Activated naive CD8-positive, alpha-beta T cell (primary cell): ENCODE measurements around the gene SLC44A5.

Experiments
- H3K27ac Mint-ChIP-seq: one replicate; pipeline ENCODE4 v1.8.0; 2021; ENCODE audit warnings: mixed read lengths
- H3K27me3 Mint-ChIP-seq: one replicate; pipeline ENCODE4 v1.8.0; 2021; ENCODE audit warnings: mixed read lengths
- H3K36me3 Mint-ChIP-seq: one replicate; pipeline ENCODE4 v1.8.0; 2021; ENCODE audit warnings: mixed read lengths
- H3K4me1 Mint-ChIP-seq: one replicate; pipeline ENCODE4 v1.8.0; 2021; ENCODE audit warnings: low read depth, mixed read lengths
- H3K4me3 Mint-ChIP-seq: one replicate; pipeline ENCODE4 v1.8.0; 2021; ENCODE audit warnings: mild to moderate bottlenecking, mixed read lengths
- H3K9me3 Mint-ChIP-seq: one replicate; pipeline ENCODE4 v1.8.0; 2021; ENCODE audit warnings: low read depth, mixed read lengths

SLC44A5 gene

DNA sequence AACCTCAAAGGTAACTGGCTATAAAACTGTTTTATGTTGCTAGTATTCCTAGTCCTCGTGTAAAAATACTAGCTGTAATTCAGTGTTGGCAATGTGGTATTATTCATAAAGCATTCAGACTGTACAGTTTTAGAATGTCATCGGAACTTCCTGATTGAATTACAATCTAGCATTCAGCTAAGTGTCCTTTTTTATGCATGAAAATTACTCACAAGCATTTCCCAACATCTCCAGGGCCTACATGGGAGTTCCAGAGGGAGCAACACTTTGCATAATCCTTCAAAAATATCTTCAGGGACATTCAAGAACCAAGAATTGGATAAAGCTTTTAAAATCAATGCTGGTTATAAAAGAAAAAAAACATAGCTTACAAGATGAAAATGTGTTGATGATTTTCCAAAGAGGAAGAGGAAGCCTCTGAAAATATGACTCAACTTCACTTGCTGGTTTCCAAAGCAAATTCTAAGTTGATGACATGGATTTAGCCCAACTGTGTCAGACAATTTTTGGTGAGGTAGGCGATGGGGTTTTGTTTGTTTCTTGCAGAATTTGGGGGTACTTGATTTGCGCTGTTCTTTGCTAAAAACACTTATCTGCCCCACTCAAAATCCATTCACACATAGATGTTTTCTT, 137.8 kb downstream of the SLC44A5 start:
- no peaks in the 10 kb centered on the region for H3K36me3 Mint-ChIP-seq
- no peak overlapping the region for H3K4me3 Mint-ChIP-seq
- no peaks in the 10 kb centered on the region for H3K9me3 Mint-ChIP-seq
- H3K4me1 Mint-ChIP-seq: no peaks in the 10 kb centered on the region
- H3K27me3 Mint-ChIP-seq: no peaks in the 10 kb centered on the region
- no peak overlapping the region for H3K27ac Mint-ChIP-seq

DNA sequence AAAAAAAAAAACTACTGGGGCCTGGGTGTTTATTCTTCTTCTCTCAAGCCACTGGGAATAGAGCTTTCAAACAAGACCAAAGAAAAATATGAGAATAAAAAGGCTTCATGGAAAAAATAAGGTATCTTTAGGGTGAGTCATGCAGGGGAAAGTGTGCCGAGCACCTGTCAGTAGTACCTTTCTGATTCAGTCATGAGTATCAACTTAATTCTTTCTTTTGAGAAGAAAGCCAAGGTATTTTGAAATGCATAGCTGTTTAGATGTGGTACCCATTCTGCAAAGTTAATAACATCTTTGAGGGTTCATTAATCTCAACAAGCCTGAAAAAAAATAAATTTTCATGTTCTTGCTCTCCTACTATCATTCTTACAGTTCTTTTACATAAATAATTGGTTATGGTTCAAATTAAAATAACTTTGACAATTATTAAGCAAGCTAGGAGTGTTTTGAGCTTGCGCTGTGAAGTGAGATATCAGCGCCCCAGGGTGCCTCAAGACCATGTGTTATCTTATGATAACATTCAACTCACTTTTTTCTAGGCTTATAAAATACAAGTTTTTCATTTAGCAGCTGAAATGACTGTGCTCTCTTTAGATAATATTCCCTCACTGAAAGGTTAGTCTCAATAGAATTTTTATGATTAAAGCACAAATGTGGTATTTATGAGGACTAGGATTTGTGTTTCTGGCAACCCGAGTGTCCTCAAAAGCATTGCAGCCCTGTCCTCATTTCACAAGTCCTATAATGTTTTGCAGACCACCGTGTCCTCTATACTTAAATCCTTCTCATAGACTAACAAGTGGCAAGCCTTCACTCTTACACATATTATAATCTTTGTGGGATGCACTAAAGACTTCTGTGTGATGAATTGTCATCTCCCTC, 138.6 kb downstream of the SLC44A5 start:
- no peaks in the 10 kb centered on the region for H3K4me1 Mint-ChIP-seq
- no peaks in the 10 kb centered on the region for H3K36me3 Mint-ChIP-seq
- H3K4me3 Mint-ChIP-seq: no peak overlapping the region
- no peaks in the 10 kb centered on the region for H3K9me3 Mint-ChIP-seq
- H3K27me3 Mint-ChIP-seq: no peaks in the 10 kb centered on the region
- no peak overlapping the region for H3K27ac Mint-ChIP-seq

DNA sequence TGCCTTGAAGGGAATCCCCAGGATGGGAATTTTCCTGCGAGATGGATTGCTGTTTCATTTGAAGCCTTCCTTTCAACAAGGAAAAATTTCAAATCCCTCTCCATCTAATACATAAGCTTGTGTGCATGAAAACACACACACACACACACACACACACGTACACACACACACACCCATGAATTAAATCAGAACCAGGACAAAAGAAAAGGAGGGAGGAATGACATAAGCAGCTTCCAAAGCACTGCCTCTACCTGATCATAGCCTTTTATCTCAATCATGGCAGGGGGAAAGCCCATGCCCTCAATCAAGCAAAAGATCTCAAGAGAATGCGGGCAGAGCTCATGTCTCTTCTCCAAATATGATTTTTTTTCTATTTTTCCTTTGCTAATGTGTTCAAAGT, 139.7 kb downstream of the SLC44A5 start:
- H3K27ac Mint-ChIP-seq: no peak overlapping the region
- no peak overlapping the region for H3K4me3 Mint-ChIP-seq
- no peaks in the 10 kb centered on the region for H3K9me3 Mint-ChIP-seq
- no peaks in the 10 kb centered on the region for H3K4me1 Mint-ChIP-seq
- H3K36me3 Mint-ChIP-seq: no peaks in the 10 kb centered on the region
- no peaks in the 10 kb centered on the region for H3K27me3 Mint-ChIP-seq

DNA sequence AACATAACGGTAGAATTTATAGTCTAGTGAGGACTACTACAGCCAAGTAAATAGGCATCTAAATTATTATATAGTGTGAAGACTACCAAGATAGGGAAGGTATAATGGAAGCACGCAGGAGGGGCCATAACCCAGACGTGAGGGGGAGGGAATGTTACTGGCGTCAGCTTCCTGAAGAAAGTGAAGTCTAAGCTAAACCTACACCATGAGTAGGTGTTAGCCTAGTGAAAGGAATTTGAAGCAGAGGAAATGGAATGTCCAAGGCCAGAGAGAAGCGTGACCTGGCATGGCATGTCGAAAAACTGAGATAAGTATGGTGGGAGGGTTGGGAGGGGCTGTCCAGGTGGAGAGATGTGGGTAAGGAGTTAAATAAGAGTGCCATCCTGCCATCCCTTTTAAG, 140.5 kb downstream of the SLC44A5 start:
- no peak overlapping the region for H3K4me3 Mint-ChIP-seq
- no peak overlapping the region for H3K27ac Mint-ChIP-seq
- H3K4me1 Mint-ChIP-seq: no peaks in the 10 kb centered on the region
- no peaks in the 10 kb centered on the region for H3K9me3 Mint-ChIP-seq
- H3K36me3 Mint-ChIP-seq: no peaks in the 10 kb centered on the region
- H3K27me3 Mint-ChIP-seq: no peaks in the 10 kb centered on the region

DNA sequence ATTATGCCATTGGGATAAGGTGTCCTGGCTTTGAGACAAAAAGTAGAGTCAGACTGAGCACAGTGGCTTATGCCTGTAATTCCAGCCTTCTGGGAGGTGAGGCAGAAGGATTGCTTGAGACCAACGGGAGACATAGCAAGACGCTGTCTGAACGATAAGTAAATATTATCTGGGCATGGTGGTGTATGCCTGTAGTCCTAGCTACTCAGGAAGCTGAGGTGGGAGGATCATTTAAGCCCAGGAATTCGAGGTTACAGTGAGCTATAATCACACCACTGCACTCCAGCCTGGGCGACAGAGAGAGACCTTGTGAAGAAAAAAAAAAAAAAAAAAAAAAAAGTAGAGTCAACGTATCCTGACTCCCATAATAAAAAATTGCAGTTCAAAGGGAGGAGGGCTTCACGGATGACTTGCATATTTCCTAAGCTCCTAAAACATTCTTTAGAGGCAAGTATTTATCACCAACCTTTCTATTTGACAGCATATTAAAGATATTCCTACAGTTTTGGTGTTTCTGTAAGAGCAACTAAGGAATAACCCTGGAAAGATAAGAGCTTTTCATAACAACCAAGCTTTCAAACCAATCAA, 141.2 kb downstream of the SLC44A5 start:
- Mint-ChIP-seq H3K9me3 (no peaks in the 10 kb centered on the region), H3K4me3 (no peak overlapping the region), H3K4me1 (no peaks in the 10 kb centered on the region), H3K27me3 (no peaks in the 10 kb centered on the region), H3K36me3 (no peaks in the 10 kb centered on the region), H3K27ac (no peak overlapping the region)

DNA sequence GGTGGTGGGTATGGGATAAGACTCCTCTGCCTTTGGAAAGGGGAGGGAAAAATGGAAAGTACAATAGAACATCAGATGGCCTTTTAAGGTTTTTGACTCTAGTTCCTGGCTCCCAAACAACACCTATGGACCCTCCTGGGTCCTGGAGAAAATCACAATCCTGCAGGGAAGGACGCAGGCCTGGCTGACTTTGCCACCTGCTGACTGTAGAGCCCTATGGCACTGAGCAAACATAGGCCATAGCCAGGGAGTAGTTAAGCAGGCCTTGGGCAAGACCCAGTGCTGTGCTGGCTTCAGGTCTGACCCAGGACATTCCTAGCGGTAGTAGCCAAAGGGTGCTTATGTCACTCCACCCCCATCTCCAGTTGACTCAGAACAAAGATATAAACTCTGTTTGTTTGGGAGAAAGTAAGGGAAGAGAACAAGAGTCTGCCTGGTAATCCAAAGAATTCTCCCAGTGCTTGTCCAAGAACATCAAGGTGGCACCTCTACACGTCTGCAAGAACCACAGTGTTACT, 149.0 kb downstream of the SLC44A5 start:
- no peaks in the 10 kb centered on the region for H3K27me3 Mint-ChIP-seq
- no peak overlapping the region for H3K4me3 Mint-ChIP-seq
- no peaks in the 10 kb centered on the region for H3K4me1 Mint-ChIP-seq
- no peaks in the 10 kb centered on the region for H3K9me3 Mint-ChIP-seq
- H3K36me3 Mint-ChIP-seq: no peaks in the 10 kb centered on the region
- H3K27ac Mint-ChIP-seq: no peak overlapping the region

DNA sequence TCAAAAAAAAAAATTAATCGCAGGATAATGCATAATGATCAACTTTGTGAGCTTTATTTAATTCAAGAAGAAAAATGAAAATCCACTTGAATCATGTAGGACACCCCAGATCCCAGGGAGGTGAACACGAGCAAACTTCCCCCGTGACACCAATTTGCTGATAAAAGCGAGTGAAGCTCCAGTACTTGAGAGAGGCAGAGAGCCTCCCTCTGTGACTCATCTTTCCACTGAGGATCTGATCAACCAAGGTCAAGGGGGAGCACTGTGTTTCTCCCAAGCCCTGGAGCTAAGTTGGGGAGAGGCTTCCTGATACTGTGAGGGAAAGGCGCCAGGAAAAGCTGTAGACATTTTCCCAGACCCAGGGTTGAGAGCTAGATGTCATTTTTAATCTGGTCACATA, 160.9 kb downstream of the SLC44A5 start:
- peaks cover 2% of the 10 kb centered on the region for H3K27me3 Mint-ChIP-seq
- H3K4me1 Mint-ChIP-seq: no peaks in the 10 kb centered on the region
- H3K27ac Mint-ChIP-seq: no peak overlapping the region
- no peaks in the 10 kb centered on the region for H3K36me3 Mint-ChIP-seq
- no peak overlapping the region for H3K4me3 Mint-ChIP-seq
- peaks cover 12% of the 10 kb centered on the region for H3K9me3 Mint-ChIP-seq

DNA sequence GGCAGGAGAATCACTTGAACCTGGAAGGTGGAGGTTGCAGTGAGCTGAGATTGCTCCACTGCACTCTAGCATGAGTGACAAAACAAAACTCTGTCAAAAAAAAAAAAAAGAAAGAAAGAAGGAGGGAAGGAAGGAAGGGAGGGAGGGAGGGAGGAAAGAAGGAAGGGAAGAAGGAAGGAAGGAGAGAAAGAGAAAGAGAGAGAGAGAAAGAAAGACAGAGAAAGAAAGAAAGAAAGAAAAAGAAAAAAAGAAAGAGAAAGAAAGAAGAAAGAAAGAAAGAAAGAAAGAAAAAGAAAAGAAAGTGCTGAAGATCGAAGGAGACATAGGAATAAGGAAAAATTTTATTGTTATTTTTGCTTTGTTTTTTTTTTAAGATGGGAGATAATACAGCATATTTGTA, 166.7 kb downstream of the SLC44A5 start:
- Mint-ChIP-seq H3K9me3 (no peaks in the 10 kb centered on the region), H3K27me3 (peaks cover 2% of the 10 kb centered on the region), H3K27ac (no peak overlapping the region), H3K4me3 (no peak overlapping the region), H3K4me1 (no peaks in the 10 kb centered on the region), H3K36me3 (no peaks in the 10 kb centered on the region)

DNA sequence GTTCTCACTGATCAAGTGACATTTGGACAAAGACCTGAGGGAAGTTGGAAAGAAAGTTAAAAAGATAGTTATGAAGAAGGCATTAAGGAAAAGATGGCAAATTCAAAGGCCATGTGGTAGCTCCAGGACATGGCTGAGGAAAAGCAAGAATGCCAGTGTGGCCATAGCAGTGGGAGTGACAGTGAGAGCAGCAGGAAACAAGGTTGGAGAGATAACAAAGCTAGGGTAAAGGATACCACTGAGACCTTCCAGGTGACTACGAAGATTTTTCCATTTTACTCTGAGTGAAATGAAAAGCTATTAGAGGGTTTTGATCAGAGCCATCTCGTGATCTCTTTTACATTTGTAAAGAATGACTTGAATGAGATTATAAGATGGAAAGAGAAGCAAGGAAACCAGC, 170.6 kb downstream of the SLC44A5 start:
- no peaks in the 10 kb centered on the region for H3K36me3 Mint-ChIP-seq
- no peaks in the 10 kb centered on the region for H3K9me3 Mint-ChIP-seq
- H3K27me3 Mint-ChIP-seq: peaks cover 1% of the 10 kb centered on the region
- H3K4me1 Mint-ChIP-seq: no peaks in the 10 kb centered on the region
- no peak overlapping the region for H3K27ac Mint-ChIP-seq
- H3K4me3 Mint-ChIP-seq: no peak overlapping the region

DNA sequence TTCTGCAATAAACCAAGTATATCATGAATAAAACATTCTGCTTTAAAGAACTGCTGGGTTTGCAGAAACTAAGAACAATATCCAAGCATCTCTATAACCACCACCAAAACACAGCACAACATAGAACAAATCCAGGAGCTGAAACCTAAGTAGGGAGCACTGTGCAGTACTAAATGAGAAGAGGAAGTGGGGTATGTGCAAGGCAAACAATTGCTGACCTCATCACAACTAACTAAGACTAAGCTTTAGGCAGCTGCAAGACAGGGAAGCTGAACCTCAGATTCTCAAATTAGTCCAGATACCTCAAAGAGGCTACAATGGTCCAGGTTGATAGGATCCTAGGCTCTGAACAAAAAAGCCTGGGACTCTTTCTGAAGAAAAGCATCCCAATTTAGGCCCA, 172.6 kb downstream of the SLC44A5 start:
- Mint-ChIP-seq H3K27ac (no peak overlapping the region), H3K27me3 (peaks cover 1% of the 10 kb centered on the region), H3K4me3 (no peak overlapping the region), H3K9me3 (no peaks in the 10 kb centered on the region), H3K36me3 (no peaks in the 10 kb centered on the region), H3K4me1 (no peaks in the 10 kb centered on the region)

DNA sequence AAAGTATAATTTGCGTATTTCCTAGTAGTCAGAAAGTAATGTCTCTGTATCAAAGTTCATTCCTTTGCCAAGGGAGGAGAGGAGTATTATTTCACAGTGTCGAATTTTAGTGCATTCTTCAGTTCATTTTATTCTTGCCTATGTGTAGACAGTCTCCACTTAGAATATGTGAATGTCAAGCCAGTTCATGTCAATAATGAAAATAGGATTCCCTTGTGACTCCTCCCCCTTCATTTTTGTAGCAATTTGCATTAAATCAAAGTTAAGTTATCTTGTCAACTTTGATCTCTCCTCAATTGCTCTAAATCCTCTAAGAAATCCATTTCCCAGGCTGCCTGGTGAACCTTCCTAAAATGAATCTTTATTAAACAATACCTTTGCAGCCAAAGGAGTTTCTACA, 179.1 kb downstream of the SLC44A5 start:
- Mint-ChIP-seq H3K9me3 (no peaks in the 10 kb centered on the region), H3K4me3 (no peak overlapping the region), H3K4me1 (no peaks in the 10 kb centered on the region), H3K36me3 (no peaks in the 10 kb centered on the region), H3K27ac (no peak overlapping the region), H3K27me3 (peaks cover 2% of the 10 kb centered on the region)

DNA sequence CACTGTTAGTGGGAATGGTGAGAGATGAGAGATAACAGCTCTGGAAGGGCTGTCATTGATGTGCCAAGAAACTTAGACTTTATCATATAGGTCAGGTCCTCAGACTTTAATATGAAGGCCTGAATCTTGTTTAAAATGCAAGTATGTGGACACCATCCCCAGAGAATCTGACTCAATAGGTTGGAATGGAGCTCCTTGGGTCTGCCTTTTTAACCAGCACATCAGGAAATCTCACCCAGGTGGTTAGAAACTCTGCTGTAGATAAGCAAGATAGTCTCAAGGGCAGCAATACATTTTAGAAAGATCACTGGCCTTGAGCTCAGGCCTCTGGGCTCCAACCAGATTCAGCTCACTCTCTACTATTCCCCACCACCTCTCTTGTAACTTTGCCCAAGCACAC, 180.4 kb downstream of the SLC44A5 start:
- no peak overlapping the region for H3K4me3 Mint-ChIP-seq
- H3K4me1 Mint-ChIP-seq: no peaks in the 10 kb centered on the region
- H3K27ac Mint-ChIP-seq: no peak overlapping the region
- peaks cover 2% of the 10 kb centered on the region for H3K27me3 Mint-ChIP-seq
- H3K9me3 Mint-ChIP-seq: no peaks in the 10 kb centered on the region
- H3K36me3 Mint-ChIP-seq: no peaks in the 10 kb centered on the region

DNA sequence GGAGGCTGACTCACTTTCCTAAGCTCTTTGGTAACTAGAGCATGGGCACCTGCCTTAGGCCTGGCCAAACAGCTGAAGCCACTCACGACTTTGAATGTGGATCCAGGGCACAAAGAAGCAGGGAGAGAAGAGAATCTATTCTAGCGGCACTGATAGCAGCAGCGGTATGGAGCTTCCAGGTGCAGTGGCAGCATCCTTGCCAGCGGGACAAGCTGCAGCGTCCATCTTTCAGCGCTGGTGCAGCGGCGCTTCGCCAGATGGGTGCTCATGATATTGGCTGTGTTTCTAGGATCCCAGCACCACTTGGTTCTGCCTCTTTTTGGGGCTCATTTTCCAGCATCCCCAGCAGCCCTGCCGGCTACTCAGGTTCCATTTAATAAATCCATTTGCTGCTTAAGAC, 184.2 kb downstream of the SLC44A5 start:
- Mint-ChIP-seq H3K4me3 (no peak overlapping the region), H3K27me3 (peaks cover 2% of the 10 kb centered on the region), H3K27ac (no peak overlapping the region), H3K36me3 (no peaks in the 10 kb centered on the region), H3K4me1 (no peaks in the 10 kb centered on the region), H3K9me3 (no peaks in the 10 kb centered on the region)

DNA sequence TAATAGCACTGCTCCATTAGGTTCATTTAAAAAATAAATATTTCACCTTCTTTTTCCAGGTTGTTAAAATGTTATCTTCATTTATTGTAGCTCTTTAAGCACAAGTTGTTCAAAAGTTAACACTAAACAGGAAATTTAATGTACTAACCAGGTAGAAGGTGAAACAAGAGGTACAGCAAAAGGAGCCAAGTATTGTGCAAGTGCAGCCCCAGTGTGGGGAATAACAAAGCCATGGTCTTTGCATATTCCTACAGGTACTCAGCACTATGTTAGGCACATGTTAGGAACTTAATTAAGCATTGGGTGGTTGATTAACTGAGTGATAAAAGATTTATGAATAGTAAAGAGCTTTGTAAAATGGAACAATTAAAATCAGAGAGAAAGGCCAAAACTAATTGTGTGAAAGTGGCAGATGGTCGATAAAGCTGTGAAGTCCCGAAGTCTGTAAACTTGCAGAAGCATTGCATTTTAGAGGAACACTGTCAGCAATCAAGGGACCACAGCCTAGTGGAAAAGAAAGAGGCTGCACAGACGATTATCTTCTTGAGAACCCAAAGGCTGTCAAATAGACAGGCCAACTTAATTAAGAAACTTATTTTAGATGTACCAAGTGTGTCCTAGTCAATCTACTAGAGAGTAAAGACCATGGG, 185.8 kb downstream of the SLC44A5 start:
- Mint-ChIP-seq H3K36me3 (no peaks in the 10 kb centered on the region), H3K4me1 (no peaks in the 10 kb centered on the region), H3K27me3 (no peaks in the 10 kb centered on the region), H3K4me3 (no peak overlapping the region), H3K9me3 (no peaks in the 10 kb centered on the region), H3K27ac (no peak overlapping the region)

DNA sequence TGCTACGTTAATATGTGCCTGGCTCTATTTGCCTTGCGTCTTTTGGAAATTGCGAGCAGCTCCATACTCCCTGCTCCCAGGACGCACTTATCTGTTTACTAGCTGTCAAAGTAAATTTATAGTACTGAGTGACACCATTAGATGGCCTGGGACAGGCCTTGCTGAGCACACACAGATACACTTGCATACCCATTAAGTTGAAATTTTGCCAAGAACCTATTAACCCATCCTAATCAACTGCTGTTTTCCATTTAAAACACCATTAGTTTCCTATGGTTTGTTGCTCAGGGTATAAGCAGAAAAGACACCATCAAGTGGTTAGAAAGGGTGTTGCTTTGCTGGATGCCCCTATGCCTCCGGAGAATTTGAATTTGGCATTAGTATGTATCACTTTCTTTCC, 187.3 kb downstream of the SLC44A5 start:
- Mint-ChIP-seq H3K9me3 (no peaks in the 10 kb centered on the region), H3K36me3 (no peaks in the 10 kb centered on the region), H3K27me3 (no peaks in the 10 kb centered on the region), H3K4me1 (no peaks in the 10 kb centered on the region), H3K4me3 (no peak overlapping the region), H3K27ac (no peak overlapping the region)
